GM12864 (cell line): ENCODE measurements around the gene IFT122.

Experiments
- DNase-seq: peaks from one replicate; pipeline ENCODE4 v3.0.0-alpha.2; 2011; ENCODE audit warnings: low read depth
- H3K4me3 ChIP-seq: 2 replicates; pipeline ENCODE4 v1.5.1; 2011; ENCODE audit warnings: mild to moderate bottlenecking, low read depth, low read length, control low read depth
- CTCF ChIP-seq: IDR thresholded peaks from 2 replicates; pipeline ENCODE4 v1.5.1; 2011; ENCODE audit warnings: low read depth, mild to moderate bottlenecking, moderate library complexity, low read length, control low read depth, inconsistent platforms; ENCODE audit errors: missing control alignments

The IFT122 gene

GRCh38 chr3:129461022-129461421 is 21.0 kb downstream of the IFT122 start:
- no peak overlapping the region for H3K4me3 ChIP-seq
- no peak for DNase-seq
- TF ChIP-seq CTCF: no peak

GRCh38 chr3:129461461-129462146 is 21.6 kb downstream of the IFT122 start:
- H3K4me3 ChIP-seq: no peak overlapping the region
- no peak for TF ChIP-seq CTCF
- no peak for DNase-seq

GRCh38 chr3:129462361-129462968 is 22.4 kb downstream of the IFT122 start:
- no peak overlapping the region for H3K4me3 ChIP-seq
- DNase-seq: no peak
- no peak for TF ChIP-seq CTCF

- H3K4me3 ChIP-seq: no peak overlapping the region
Observed at GRCh38 chr3:129463094-129463493, 23.1 kb downstream of the IFT122 start.

GRCh38 chr3:129463716-129464115 is 23.7 kb downstream of the IFT122 start:
- TF ChIP-seq CTCF: no peak
- H3K4me3 ChIP-seq: no peak overlapping the region
- no peak for DNase-seq

More at GRCh38 chr3:129463094-129463493, 23.1 kb downstream of the IFT122 start:
- no peak for DNase-seq
- TF ChIP-seq CTCF: no peak

- H3K4me3 ChIP-seq: no peak overlapping the region
- DNase-seq: no peak
- no peak for TF ChIP-seq CTCF
Observed at GRCh38 chr3:129467932-129468331, 27.9 kb downstream of the IFT122 start.

- TF ChIP-seq CTCF: no peak
- DNase-seq: no peak
- H3K4me3 ChIP-seq: no peak overlapping the region
Observed at GRCh38 chr3:129469026-129469425, 29.0 kb downstream of the IFT122 start.
